ENCODE data around the gene CBLN3.
A peak's percentile ranks its signal among the peaks of the same experiment; 100 is the strongest.

CBLN3 gene

DNA sequence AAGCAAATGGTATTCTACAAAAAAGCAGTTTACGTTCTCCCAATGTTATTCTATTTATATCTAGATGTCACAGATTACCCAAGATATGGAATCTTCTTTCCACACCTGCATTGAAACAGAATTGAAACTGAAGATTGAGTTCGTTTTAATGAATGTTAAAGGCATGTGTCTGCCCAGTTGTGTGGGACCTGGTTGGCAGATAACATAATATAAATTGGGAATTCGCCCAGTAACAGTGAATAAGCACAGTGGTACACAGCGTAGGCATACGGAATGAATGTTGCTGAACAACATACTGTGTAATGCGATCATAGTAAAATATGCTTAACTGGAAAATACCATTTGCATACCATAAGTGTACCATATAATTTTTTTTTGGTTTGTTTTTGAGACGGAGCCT is 4.6 kb upstream of the CBLN3 start:
- Mint-ChIP-seq H3K27me3 (no peaks in the 10 kb centered on the region), H3K9me3 (no peaks in the 10 kb centered on the region), H3K4me1 (ENCODE audit: low read depth) (peaks cover 52% of the 10 kb centered on the region), H3K36me3 (ENCODE audit: low read depth) (peaks cover 85% of the 10 kb centered on the region), H3K4me3 (no peak overlapping the region), H3K27ac (no peak overlapping the region)
- no peak for DNase-seq

DNA sequence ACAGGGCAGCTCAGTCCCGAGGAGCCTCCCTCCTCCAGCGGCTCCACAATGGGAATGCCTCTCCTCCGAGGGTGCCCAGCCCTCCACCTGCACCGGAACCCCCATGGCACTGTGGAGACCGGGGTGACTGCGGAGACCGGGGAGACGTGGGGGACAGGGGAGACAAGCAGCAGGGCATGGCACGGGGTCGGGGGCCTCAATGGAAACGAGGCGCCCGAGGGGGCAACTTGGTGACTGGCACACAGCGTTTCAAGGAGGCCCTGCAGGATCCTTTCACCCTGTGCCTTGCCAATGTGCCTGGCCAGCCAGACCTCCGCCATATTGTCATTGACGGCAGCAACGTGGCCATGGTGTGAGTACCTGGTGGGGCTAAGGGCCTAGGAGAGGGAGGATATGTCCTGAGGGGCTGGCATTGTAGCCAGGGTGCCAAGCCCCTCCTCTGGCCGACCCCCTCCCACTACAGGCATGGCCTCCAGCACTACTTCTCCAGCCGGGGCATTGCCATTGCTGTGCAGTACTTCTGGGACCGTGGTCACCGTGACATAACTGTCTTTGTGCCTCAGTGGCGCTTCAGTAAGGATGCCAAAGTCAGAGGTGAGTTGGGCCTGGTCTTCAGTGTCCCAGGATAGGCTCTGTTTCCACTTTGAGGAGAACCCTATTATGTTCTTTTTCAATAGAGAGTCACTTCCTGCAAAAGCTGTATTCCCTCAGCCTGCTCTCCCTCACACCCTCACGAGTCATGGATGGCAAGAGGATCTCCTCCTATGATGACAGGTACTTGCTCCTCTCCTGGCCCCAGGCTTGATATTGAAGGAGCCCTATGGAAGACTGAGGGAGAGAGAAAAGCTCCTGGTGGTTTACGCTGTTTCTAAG is 3.0 kb upstream of the CBLN3 start:
- DNase-seq: no peak
- Mint-ChIP-seq H3K27me3 (no peaks in the 10 kb centered on the region), H3K36me3 (ENCODE audit: low read depth) (peaks cover 70% of the 10 kb centered on the region), H3K27ac (peak overlapping the region; percentile 97), H3K4me1 (ENCODE audit: low read depth) (peaks cover 43% of the 10 kb centered on the region), H3K4me3 (peak overlapping the region; percentile 91), H3K9me3 (no peaks in the 10 kb centered on the region)

DNA sequence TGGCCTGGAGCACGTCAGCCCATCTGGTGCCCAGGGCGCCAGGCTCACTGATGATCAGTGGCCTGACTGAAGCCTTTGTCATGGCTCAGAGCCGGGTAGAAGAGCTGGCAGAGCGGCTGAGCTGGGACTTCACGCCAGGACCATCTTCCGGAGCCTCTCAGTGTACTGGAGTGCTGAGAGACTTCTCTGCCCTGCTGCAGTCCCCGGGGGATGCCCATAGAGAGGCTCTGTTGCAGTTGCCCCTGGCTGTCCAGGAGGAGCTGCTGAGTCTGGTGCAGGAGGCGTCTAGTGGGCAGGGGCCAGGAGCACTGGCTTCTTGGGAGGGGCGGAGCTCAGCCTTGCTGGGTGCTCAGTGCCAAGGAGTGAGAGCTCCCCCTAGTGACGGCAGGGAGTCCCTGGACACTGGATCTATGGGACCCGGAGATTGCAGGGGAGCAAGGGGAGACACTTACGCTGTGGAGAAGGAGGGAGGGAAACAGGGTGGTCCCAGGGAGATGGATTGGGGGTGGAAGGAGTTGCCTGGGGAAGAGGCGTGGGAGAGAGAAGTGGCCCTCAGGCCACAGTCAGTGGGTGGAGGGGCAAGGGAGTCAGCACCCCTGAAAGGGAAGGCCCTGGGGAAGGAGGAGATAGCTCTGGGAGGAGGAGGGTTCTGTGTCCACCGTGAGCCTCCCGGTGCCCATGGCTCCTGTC is 2.2 kb upstream of the CBLN3 start:
- Mint-ChIP-seq H3K27ac (peak overlapping the region; percentile 97), H3K9me3 (no peaks in the 10 kb centered on the region)
- peak; percentile 89 for DNase-seq

DNA sequence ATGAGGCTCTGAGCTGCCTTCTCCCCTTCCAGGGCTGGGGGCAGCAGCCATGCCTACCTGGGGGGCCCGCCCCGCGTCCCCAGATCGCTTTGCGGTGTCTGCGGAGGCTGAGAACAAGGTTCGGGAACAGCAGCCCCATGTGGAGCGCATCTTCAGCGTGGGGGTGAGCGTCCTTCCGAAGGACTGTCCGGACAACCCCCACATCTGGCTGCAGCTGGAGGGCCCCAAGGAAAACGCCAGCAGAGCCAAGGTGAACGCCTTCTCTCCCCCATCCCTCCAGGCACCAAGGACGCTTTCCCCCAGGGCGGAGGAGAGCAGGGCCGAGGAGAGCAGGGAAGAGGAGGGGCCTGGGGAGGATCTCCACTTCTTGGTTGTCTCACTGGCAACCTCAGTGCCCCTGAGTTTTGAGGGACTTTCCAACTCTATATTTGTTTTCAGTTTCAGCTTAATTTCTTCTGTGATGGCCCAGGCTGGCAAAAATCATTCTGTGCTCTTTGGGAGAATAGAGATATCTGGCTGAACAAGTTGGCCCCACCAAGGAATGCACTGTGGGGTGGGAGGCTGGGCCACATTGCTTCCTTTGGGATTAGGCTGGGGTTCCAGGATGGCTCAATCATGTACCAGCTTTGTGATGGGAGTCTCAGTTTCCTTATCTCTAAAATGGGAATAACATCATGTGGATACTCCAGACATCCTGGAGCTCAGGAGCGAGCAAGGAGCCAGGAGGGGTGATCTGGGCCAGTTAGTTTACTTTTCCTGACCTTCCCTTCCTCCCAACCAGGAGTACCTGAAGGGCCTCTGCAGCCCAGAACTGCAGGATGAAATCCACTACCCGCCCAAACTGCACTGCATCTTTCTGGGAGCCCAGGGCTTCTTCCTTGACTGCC is 1.5 kb upstream of the CBLN3 start:
- H3K9me3 Mint-ChIP-seq: no peaks in the 10 kb centered on the region
- H3K4me3 Mint-ChIP-seq: peak overlapping the region; percentile 91
- H3K4me1 Mint-ChIP-seq (ENCODE audit: low read depth): peaks cover 44% of the 10 kb centered on the region
- DNase-seq: peak; percentile 71
- no peaks in the 10 kb centered on the region for H3K27me3 Mint-ChIP-seq
- H3K27ac Mint-ChIP-seq: peak overlapping the region; percentile 97
- peaks cover 54% of the 10 kb centered on the region for H3K36me3 Mint-ChIP-seq (ENCODE audit: low read depth)

More for the DNA sequence above, 2.2 kb upstream of the CBLN3 start:
- H3K36me3 Mint-ChIP-seq (ENCODE audit: low read depth): peaks cover 62% of the 10 kb centered on the region
- H3K4me1 Mint-ChIP-seq (ENCODE audit: low read depth): peaks cover 41% of the 10 kb centered on the region
- H3K27me3 Mint-ChIP-seq: no peaks in the 10 kb centered on the region
- H3K4me3 Mint-ChIP-seq: peak overlapping the region; percentile 91

DNA sequence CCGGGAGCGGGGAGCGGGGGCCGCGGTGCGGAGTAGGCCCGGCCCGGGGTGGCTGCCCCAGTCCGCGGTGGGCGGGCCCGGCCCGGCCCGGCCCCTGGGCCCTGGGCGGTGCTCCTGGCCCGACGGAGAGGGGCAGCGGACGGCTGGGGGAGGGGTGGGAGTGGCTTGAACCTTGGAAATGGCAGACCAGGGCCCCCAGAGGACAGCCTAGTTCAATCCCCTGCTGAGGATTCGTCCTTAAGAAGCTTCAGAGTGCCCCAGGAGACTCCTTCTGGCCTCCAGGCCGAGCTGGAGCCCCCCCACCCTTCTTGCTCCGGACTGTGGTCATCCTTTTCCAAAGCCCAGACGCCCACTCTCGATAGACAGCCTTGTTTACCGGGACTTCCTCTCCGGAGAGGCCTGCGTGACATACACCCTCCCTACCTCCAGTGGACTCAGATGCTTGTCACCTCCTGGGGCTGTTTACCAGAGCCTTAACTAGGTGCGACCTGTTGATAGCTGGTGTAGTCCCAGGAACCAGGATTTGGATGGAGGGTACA is 744 bp upstream of the CBLN3 start:
- Mint-ChIP-seq H3K9me3 (no peaks in the 10 kb centered on the region), H3K27ac (peak overlapping the region; percentile 97), H3K36me3 (ENCODE audit: low read depth) (peaks cover 48% of the 10 kb centered on the region), H3K4me3 (peak overlapping the region; percentile 91), H3K27me3 (no peaks in the 10 kb centered on the region), H3K4me1 (ENCODE audit: low read depth) (peaks cover 50% of the 10 kb centered on the region)
- no peak for DNase-seq

DNA sequence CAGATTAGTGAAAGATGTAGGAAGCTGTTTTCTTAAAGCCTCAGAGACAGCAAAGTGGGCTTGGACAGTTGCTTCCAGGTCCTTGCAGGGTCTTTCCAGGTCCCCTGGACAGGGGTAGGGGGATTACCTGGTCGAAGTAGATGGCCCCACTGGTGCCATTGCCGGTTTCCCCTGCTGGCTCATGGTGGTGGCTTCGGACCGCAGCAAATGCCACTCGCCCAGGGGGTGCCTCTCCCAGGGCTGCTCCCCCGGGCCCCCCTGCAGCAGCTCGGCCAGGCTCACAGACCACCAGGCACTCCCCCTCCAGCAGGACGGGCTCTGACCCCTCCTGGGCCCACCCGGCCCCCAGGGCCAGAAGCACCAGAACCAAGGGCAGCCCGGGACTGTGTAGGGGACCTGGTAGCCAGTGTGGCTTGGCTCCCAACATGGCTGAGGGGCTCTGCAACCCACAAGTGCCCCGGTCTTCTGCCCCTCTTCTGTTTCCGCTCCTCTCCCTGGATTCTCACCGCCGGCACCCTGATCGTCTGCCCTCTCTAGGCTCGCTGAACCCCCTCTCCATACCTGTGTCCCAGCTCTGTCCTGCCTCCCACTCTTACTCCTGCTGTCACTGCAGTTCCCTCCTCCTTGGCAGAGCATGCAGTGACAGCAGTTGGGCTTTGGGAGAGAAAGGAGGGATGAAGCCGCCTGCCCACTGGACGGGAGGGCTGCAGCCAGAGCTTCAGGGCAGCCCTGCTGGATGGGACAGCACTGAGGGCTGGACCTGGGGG is 657 bp downstream of the CBLN3 start:
- no peak for DNase-seq
- H3K4me3 Mint-ChIP-seq: peak overlapping the region; percentile 88
- H3K36me3 Mint-ChIP-seq (ENCODE audit: low read depth): peaks cover 35% of the 10 kb centered on the region
- no peaks in the 10 kb centered on the region for H3K27me3 Mint-ChIP-seq
- peak overlapping the region; percentile 98 for H3K27ac Mint-ChIP-seq
- no peaks in the 10 kb centered on the region for H3K9me3 Mint-ChIP-seq
- peaks cover 52% of the 10 kb centered on the region for H3K4me1 Mint-ChIP-seq (ENCODE audit: low read depth)

DNA sequence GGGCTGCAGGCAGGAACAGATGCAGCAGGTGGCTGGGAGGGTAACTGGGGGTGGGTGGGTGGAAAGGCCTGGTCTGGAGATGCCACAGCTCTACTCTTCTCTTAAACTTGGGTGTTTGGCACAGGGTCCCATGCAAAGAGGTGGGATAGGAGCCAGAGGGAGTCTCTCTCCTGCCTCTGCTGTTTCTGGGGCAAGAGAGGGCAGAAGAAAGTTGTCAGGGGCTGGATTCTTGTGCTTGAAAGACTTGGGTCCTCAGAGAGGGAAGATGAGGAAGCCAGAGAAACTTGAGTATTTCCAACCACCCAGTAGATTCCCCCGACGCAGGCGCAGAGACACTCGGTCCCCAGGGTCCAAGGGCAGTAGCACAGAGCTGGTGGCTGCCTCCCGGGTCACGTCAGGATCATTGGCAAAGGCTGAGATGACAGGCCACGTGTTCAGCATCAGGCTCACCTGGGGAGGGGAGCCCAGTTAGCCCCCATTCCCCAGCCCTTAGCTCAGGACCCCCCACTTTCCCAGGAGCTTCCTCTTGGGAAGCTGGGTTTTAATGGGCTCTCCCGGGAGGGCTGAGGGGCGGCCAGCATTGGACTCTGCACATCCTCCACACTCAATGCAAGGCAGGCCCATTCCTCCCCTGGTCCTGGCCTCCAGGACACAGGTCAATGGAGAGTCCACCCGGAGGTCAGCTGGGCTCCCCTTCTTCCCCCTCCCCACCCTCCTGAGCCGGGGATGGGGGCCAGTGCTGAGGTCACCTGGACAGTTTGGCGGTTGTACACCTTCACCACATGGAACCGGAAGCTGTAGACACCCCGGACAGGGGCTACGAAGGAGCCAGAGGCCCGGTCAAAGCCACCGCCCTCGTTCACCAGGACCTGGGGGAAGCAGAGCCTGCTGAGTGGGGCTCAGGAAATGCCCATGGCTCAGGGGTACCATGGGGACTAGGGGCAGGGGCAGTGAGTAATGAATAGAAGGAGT is 1.6 kb downstream of the CBLN3 start:
- no peak overlapping the region for H3K4me3 Mint-ChIP-seq
- H3K9me3 Mint-ChIP-seq: no peaks in the 10 kb centered on the region
- H3K36me3 Mint-ChIP-seq (ENCODE audit: low read depth): peaks cover 25% of the 10 kb centered on the region
- H3K27me3 Mint-ChIP-seq: no peaks in the 10 kb centered on the region
- H3K4me1 Mint-ChIP-seq (ENCODE audit: low read depth): peaks cover 47% of the 10 kb centered on the region
- no peak for DNase-seq
- H3K27ac Mint-ChIP-seq: no peak overlapping the region

DNA sequence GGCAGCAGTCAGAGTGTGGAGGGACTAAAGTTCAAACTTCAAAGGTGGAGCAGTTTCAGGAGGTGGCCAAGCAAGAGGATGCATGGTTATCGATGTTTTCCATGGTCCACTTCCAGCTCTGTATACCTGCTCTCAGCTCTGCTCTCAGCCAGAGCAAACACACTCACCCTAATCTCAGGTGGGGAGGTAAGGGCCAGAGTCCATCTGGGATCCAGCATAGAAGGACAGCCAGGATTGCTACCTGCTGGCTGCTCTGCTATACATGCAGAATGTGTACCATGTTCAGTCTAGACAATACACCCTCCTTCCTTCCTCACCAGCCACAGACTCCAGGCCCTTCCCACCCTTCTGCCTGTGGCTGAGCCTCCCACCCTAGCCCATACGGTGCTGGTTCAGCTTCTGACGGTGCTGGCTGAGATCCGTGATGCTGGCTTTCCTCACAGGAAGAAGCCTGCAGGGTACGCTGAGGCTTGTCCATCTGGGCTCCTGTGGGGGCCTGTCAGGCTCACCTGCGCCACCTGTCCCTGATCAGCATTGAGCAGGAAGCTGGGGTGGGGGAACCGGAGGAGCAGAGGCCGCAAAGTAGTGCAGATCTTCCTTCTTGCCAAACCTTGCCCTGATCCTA is 2.4 kb downstream of the CBLN3 start:
- DNase-seq: no peak

DNA sequence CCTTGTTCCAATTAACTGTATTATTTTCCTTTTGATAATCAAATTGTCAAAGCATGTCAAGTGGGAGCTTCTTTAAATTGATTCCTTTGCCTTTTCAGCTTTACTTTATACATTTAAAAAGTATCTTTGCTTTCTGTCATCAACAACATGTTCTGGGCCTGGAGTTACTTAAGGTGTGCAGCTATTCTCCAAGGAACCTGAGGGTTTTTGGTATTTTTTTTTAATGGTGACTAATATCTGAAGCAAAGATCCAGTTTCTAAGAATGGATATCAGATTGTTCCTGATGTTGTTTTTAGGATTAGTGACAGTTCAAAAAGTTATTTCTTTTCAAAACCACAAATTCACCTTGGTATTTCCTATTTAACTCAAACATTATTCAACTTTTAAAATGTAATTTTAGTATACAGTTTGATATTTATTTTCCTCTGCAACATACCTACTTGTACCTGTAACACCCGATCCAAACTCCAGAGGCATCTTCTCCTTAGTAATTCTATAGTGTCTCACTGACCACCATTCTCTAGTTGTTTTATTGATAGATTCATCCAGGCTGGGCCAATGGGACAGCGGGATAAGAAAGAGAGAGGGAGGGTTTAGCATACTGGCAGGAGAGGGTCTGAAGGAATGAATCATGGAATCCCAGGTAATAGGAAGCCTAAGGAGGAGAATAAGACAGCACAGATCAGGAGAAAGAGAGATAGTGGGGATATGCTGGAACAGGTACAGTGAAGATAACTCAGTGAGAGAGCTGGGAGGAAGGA is 3.1 kb downstream of the CBLN3 start:
- peaks cover 37% of the 10 kb centered on the region for H3K4me1 Mint-ChIP-seq (ENCODE audit: low read depth)
- no peak for DNase-seq
- H3K4me3 Mint-ChIP-seq: no peak overlapping the region
- no peaks in the 10 kb centered on the region for H3K27me3 Mint-ChIP-seq
- peaks cover 13% of the 10 kb centered on the region for H3K36me3 Mint-ChIP-seq (ENCODE audit: low read depth)
- no peaks in the 10 kb centered on the region for H3K9me3 Mint-ChIP-seq
- H3K27ac Mint-ChIP-seq: no peak overlapping the region

More for the DNA sequence above, 2.4 kb downstream of the CBLN3 start:
- Mint-ChIP-seq H3K4me3 (no peak overlapping the region), H3K36me3 (ENCODE audit: low read depth) (peaks cover 20% of the 10 kb centered on the region), H3K27ac (no peak overlapping the region), H3K9me3 (no peaks in the 10 kb centered on the region), H3K27me3 (no peaks in the 10 kb centered on the region), H3K4me1 (ENCODE audit: low read depth) (peaks cover 44% of the 10 kb centered on the region)

DNA sequence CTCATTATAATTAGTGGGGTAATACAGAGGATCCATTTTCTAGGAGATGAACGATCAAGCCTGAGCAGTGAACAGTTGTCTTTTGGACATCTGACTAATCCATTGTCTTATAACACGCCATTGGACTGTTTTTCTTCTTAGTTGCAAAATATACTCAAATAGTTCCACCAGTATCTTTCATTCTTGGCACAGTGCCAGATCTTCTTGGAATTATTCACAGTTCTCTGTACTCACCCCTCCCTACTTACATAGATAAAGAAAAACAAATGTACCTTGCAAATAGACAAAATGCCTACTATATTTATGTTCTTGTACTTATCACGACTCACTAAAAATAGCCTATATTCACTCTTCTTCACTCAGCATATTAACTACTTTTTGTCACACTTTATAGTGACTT is 3.8 kb downstream of the CBLN3 start:
- Mint-ChIP-seq H3K27me3 (no peaks in the 10 kb centered on the region), H3K36me3 (ENCODE audit: low read depth) (peaks cover 6% of the 10 kb centered on the region), H3K4me3 (no peak overlapping the region), H3K4me1 (ENCODE audit: low read depth) (peaks cover 33% of the 10 kb centered on the region), H3K9me3 (no peaks in the 10 kb centered on the region), H3K27ac (no peak overlapping the region)
- DNase-seq: no peak

DNA sequence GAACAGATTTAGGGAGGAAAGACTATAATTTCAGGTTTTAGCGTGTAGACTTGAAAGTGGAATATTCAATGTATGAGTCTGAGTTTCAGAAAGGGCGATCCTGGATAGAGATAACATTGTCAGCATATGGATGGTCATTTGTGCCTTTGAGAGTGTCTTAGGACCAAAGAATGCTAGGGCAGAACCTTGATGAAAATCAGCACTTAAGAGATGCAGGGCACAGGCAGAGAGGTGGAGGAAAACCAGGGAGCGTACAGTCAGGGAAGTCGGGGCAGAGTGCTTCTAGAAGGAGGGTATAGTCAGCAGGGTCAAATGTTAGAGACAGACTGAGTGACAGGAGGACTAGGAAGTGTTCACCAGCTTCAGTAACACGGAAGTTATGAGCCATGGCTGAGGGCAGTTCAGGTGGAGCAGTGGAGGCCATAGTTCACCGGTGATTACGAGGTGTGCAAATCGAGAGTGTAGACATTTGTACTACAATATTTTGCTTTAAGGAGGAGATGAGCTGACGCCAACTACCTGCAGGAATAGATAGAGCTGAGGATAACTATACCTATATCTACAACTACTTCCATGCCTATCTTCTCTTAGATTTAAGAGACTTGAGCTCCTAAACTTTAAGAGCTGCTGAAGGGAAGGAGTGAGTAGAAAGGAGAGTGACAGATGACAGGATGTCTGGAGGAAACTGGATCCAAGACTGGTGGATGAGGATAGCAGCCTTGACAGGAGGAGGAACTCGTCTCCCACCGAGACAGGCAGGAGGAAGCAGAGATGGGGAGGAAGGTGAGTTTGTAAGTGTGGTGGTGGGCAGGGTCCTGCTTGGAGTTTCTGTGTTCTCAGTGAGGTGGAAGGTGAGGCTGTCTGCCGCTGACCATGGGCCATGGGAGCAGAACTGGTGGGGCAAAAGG is 6.5 kb downstream of the CBLN3 start:
- peaks cover 23% of the 10 kb centered on the region for H3K4me1 Mint-ChIP-seq (ENCODE audit: low read depth)
- H3K9me3 Mint-ChIP-seq: no peaks in the 10 kb centered on the region
- no peaks in the 10 kb centered on the region for H3K36me3 Mint-ChIP-seq (ENCODE audit: low read depth)
- no peak overlapping the region for H3K4me3 Mint-ChIP-seq
- peaks cover 4% of the 10 kb centered on the region for H3K27me3 Mint-ChIP-seq
- no peak for DNase-seq
- H3K27ac Mint-ChIP-seq: no peak overlapping the region
